Measurements from ENCODE around the gene KANSL3. TPM values are rescaled to one million over a fixed set of nuclear protein-coding genes. Genes with fewer than 3 reads are reported as not detected.

The KANSL3 gene
- total and polyA plus RNA-seq, 7 donors = 12.0 to 55.0 (median 35.4) TPM

- TF ChIP-seq POLR2A (IDR thresholded peaks at IDR 0.05) (no peak), EP300 (IDR thresholded peaks at IDR 0.05) (no peak), POLR2AphosphoS5 (IDR thresholded peaks at IDR 0.05) (no peak), CTCF (IDR thresholded peaks at IDR 0.05) (no peak)
- Histone ChIP-seq H3K4me3 (no peak overlapping the region), H3K4me1 (peaks cover 0 to 11% (median 8%) of the 10 kb centered on the region in 4 donors), H3K36me3 (no peaks in the 10 kb centered on the region), H3K9me3 (no peaks in the 10 kb centered on the region), H3K27me3 (peaks cover 0 to 23% (median 4%) of the 10 kb centered on the region in 3 donors), H3K27ac (no peak overlapping the region)
- intact Hi-C loops (cut with DNase I) = no loop called here
- WGBS, 2 donors = 91 to 94% methylated on average over 13 of the region's 13 CpGs
- DNase-seq = peak; percentile 46
These were observed 46.1 kb upstream of the KANSL3 start for GRCh38 chr2:96683972-96684820.

- H3K4me1 ChIP-seq = peaks cover 0 to 11% (median 8%) of the 10 kb centered on the region in 4 donors
- intact Hi-C loops (cut with DNase I) = no loop called here
- no peaks in the 10 kb centered on the region for H3K9me3 ChIP-seq
- no peak overlapping the region for H3K4me3 ChIP-seq
- H3K27me3 ChIP-seq = peaks cover 0 to 23% (median 4%) of the 10 kb centered on the region in 3 donors
- no peak overlapping the region for H3K27ac ChIP-seq
- TF ChIP-seq EP300 (IDR thresholded peaks at IDR 0.05) (no peak), CTCF (IDR thresholded peaks at IDR 0.05) (no peak)
- H3K36me3 ChIP-seq = no peaks in the 10 kb centered on the region
- WGBS, 2 donors = 90 to 92% methylated on average over 5 of the region's 5 CpGs
- DNase-seq = peak; percentile 32
These were observed 45.2 kb upstream of the KANSL3 start for GRCh38 chr2:96683307-96683706.

- TF ChIP-seq CTCF (IDR thresholded peaks at IDR 0.05) (no peak), POLR2AphosphoS5 (IDR thresholded peaks at IDR 0.05) (no peak), EP300 (IDR thresholded peaks at IDR 0.05) (no peak), POLR2A (IDR thresholded peaks at IDR 0.05) (no peak)
- Histone ChIP-seq H3K9me3 (no peaks in the 10 kb centered on the region), H3K36me3 (no peaks in the 10 kb centered on the region), H3K27me3 (peaks cover 0 to 16% (median 4%) of the 10 kb centered on the region in 3 donors), H3K27ac (no peak overlapping the region), H3K4me3 (no peak overlapping the region), H3K4me1 (peaks cover 0 to 11% (median 8%) of the 10 kb centered on the region in 4 donors)
- 90 to 91% methylated on average over 4 of the region's 4 CpGs for WGBS, 2 donors
- no peak for DNase-seq
- intact Hi-C loops (cut with DNase I) = no loop called here
These were observed 43.4 kb upstream of the KANSL3 start for GRCh38 chr2:96681540-96681939.

GRCh38 chr2:96680561-96681141 is 42.5 kb upstream of the KANSL3 start:
- no peaks in the 10 kb centered on the region for H3K36me3 ChIP-seq
- peak; percentile 9 for DNase-seq
- no peaks in the 10 kb centered on the region for H3K9me3 ChIP-seq
- peaks cover 0 to 8% (median 1%) of the 10 kb centered on the region in 3 donors for H3K27me3 ChIP-seq
- intact Hi-C loops (cut with DNase I) = no loop called here
- peaks cover 0 to 6% (median 4%) of the 10 kb centered on the region in 4 donors for H3K4me1 ChIP-seq
- TF ChIP-seq POLR2AphosphoS5 (IDR thresholded peaks at IDR 0.05) (no peak), POLR2A (IDR thresholded peaks at IDR 0.05) (no peak), CTCF (IDR thresholded peaks at IDR 0.05) (no peak), EP300 (IDR thresholded peaks at IDR 0.05) (no peak)
- no peak overlapping the region for H3K27ac ChIP-seq
- 20 to 65% methylated on average over 5 of the region's 5 CpGs for WGBS, 2 donors
- H3K4me3 ChIP-seq = no peak overlapping the region
